GM23338 (cell line): ENCODE measurements around the gene VPS50. TPM values are rescaled to one million over a fixed set of nuclear protein-coding genes. Genes with fewer than 3 reads are reported as not detected.

ENCODE experiments used
- ATAC-seq: fragments of 200-7000 bp; cut with Tn5 transposase; 3 replicates; pipeline ENCODE4 v1.9.1; 2020
- DNase-seq: peaks from one replicate; pipeline ENCODE4 v3.0.0-alpha.2; 2015; ENCODE audit warnings: low spot score
- H2AFZ ChIP-seq: fragments of 200-600 bp; sonication (generic); 2 replicates; pipeline ENCODE4 v1.8.0; 2016; ENCODE audit warnings: antibody characterized with exemption, mild to moderate bottlenecking, moderate library complexity
- H3F3A ChIP-seq: fragments of 200-600 bp; sonication (generic); replicated peaks from 2 replicates; pipeline ENCODE4 v1.8.0; 2017; ENCODE audit warnings: antibody characterized with exemption, mixed run types, low read depth
- H3K27ac ChIP-seq: fragments of 200-600 bp; sonication (generic); 2 replicates; pipeline ENCODE4 v1.6.1; 2016; ENCODE audit warnings: low read depth
- H3K27me3 ChIP-seq: fragments of 200-600 bp; sonication (generic); 2 replicates; pipeline ENCODE4 v1.8.0; 2016; ENCODE audit warnings: mild to moderate bottlenecking, mixed run types, moderate library complexity; ENCODE audit not compliant: insufficient read depth
- H3K36me3 ChIP-seq: fragments of 200-600 bp; sonication (generic); 2 replicates; pipeline ENCODE4 v1.8.0; 2016; ENCODE audit warnings: mild to moderate bottlenecking; ENCODE audit not compliant: insufficient read depth
- H3K4me1 ChIP-seq: fragments of 200-600 bp; sonication (generic); 2 replicates; pipeline ENCODE4 v1.8.0; 2016; ENCODE audit warnings: mild to moderate bottlenecking, moderate library complexity; ENCODE audit not compliant: insufficient read depth
- H3K4me2 ChIP-seq: fragments of 200-600 bp; sonication (generic); 2 replicates; pipeline ENCODE4 v1.7.1; 2017; ENCODE audit warnings: mixed run types
- H3K4me3 ChIP-seq: fragments of 200-600 bp; sonication (generic); 2 replicates; pipeline ENCODE4 v1.6.1; 2016; ENCODE audit warnings: mixed run types
- H3K79me2 ChIP-seq: fragments of 200-600 bp; sonication (generic); replicated peaks from 2 replicates; pipeline ENCODE4 v1.8.0; 2017; ENCODE audit warnings: mild to moderate bottlenecking; ENCODE audit not compliant: insufficient read depth
- H3K9me2 ChIP-seq: fragments of 200-600 bp; sonication (generic); 2 replicates; pipeline ENCODE4 v1.8.0; 2017; ENCODE audit not compliant: insufficient read depth
- H4K20me1 ChIP-seq: fragments of 200-600 bp; sonication (generic); replicated peaks from 2 replicates; pipeline ENCODE4 v1.8.0; 2017; ENCODE audit warnings: mild to moderate bottlenecking; ENCODE audit not compliant: insufficient read depth
- H3K27ac Mint-ChIP-seq: 2 replicates; pipeline ENCODE4 v1.8.0; 2020; ENCODE audit warnings: inconsistent platforms, mild to moderate bottlenecking, moderate library complexity, mixed read lengths
- H3K27me3 Mint-ChIP-seq: 3 replicates; pipeline ENCODE4 v1.8.0; 2022; ENCODE audit warnings: low read depth, mild to moderate bottlenecking, moderate library complexity, mixed read lengths, inconsistent platforms; ENCODE audit not compliant: insufficient read depth, poor library complexity
- H3K36me3 Mint-ChIP-seq: 3 replicates; pipeline ENCODE4 v1.8.0; 2021; ENCODE audit warnings: low read depth, mild to moderate bottlenecking, inconsistent platforms, moderate library complexity, mixed read lengths
- H3K4me1 Mint-ChIP-seq: 3 replicates; pipeline ENCODE4 v1.8.0; 2020; ENCODE audit warnings: mild to moderate bottlenecking, inconsistent platforms, mixed read lengths
- H3K4me3 Mint-ChIP-seq: 3 replicates; pipeline ENCODE4 v1.8.0; 2021; ENCODE audit warnings: moderate library complexity, mild to moderate bottlenecking, inconsistent platforms, mixed read lengths
- H3K9me3 Mint-ChIP-seq: 3 replicates; pipeline ENCODE4 v1.8.0; 2020; ENCODE audit warnings: moderate library complexity, mild to moderate bottlenecking, inconsistent platforms, mixed read lengths
- CREB1 ChIP-seq: fragments of 250-450 bp; sonication (Bioruptor Pico); IDR thresholded peaks from 2 replicates; pipeline ENCODE4 v1.5.0; 2020; ENCODE audit warnings: low read depth, mild to moderate bottlenecking, moderate library complexity
- EZH2 ChIP-seq: fragments of 200-600 bp; sonication (generic); IDR thresholded peaks from one replicate; pipeline ENCODE4 v1.8.0; 2017; ENCODE audit warnings: antibody characterized with exemption, mild to moderate bottlenecking, low read depth; ENCODE audit not compliant: unreplicated experiment
- EZH2phosphoT487 ChIP-seq: fragments of 200-600 bp; sonication (generic); IDR thresholded peaks from one replicate; pipeline ENCODE4 v1.8.1; 2018; ENCODE audit warnings: antibody characterized with exemption; ENCODE audit not compliant: unreplicated experiment
- JUNB ChIP-seq: IDR thresholded peaks from one replicate; pipeline ENCODE4 v1.6.1; 2016; ENCODE audit warnings: antibody characterized with exemption; ENCODE audit not compliant: unreplicated experiment
- NANOG ChIP-seq: IDR thresholded peaks from 2 replicates; pipeline ENCODE4 v1.6.1; 2016; ENCODE audit warnings: antibody characterized with exemption, borderline replicate concordance
- POLR2AphosphoS5 ChIP-seq: IDR thresholded peaks from 2 replicates; pipeline ENCODE4 v1.6.1; 2016; ENCODE audit warnings: antibody characterized with exemption, low read depth
- STAT1 ChIP-seq: IDR thresholded peaks from one replicate; pipeline ENCODE4 v1.6.1; 2016; ENCODE audit warnings: antibody characterized with exemption; ENCODE audit not compliant: unreplicated experiment
- ZNF114 ChIP-seq: fragments of 250-450 bp; sonication (Bioruptor Pico); IDR thresholded peaks from 2 replicates; pipeline ENCODE4 v1.5.0; 2020; ENCODE audit warnings: mild to moderate bottlenecking, moderate library complexity
- ZNF331 ChIP-seq: fragments of 250-450 bp; sonication (Bioruptor Pico); IDR thresholded peaks from 2 replicates; pipeline ENCODE4 v1.5.0; 2020; ENCODE audit warnings: low read depth, mild to moderate bottlenecking, moderate library complexity
- polyA plus RNA-seq: library from polyadenylated mRNA; unstranded; fragments of >200 nt; fragmentation: Nextera tagmentation; extraction: Ambion mirVana; gene quantifications from 2 replicates; pipeline ENCODE4 v1.2.1, GENCODE V29; 2016
- total RNA-seq: library from RNA; depleted of rRNA; stranded (reverse); fragments of >200 nt; shearing (Covaris generic); gene quantifications from 2 replicates; pipeline ENCODE4 v1.2.3, GENCODE V29; 2014
- TF ChIP-seq, protein P1 (sequence below): IDR thresholded peaks from one replicate; pipeline ENCODE4 v1.6.1; 2018; ENCODE audit warnings: antibody characterized with exemption; ENCODE audit not compliant: unreplicated experiment
- TF ChIP-seq, protein P2 (sequence below), 2 experiments: fragments of 200-600 bp in 1 of 2; sonication (generic) in 1 of 2; conservative IDR thresholded peaks; 2 replicates each; pipeline versions ENCODE4 v1.5.1 to v1.6.1; 2016 to 2017; ENCODE audit warnings: antibody characterized with exemption in 2 of 2, low read depth in 2 of 2, mild to moderate bottlenecking in 2 of 2, moderate library complexity in 1 of 2
- TF ChIP-seq, protein P3 (sequence below): fragments of 250-450 bp; sonication (Bioruptor Pico); IDR thresholded peaks from 2 replicates; pipeline ENCODE4 v1.5.0; 2020; ENCODE audit warnings: mild to moderate bottlenecking, moderate library complexity
- TF ChIP-seq, protein P4 (sequence below): IDR thresholded peaks from 2 replicates; pipeline ENCODE4 v1.6.1; 2016; ENCODE audit warnings: antibody characterized with exemption

VPS50 gene
- total and polyA plus RNA-seq, 2 experiments from 2014 or later: 4.3 to 12.3 TPM

DNA sequence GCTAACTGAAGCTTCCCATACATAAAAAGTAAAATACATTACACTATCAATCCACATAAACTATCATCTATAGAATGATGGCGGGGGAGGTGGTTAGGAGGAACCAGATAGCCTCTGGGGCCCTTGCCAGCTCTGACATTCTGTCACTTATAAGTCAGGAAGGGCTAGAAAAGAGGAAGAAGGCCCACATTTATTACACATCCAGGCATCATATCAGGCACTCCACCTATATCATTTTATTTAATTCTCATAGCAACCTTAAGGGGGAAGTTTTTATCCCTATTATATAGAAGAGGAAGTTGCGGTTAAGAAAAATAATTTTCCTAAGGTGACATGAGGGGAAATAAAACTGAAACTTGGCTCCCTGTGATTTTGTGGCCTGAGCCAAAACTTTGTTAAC is 35.8 kb upstream of the VPS50 start:
- H3K27me3 ChIP-seq: no peaks in the 10 kb centered on the region
- no peaks in the 10 kb centered on the region for H3K27me3 Mint-ChIP-seq
- no peaks in the 10 kb centered on the region for H3F3A ChIP-seq

More for the DNA sequence above, 35.8 kb upstream of the VPS50 start:
- H3K4me1 Mint-ChIP-seq: no peaks in the 10 kb centered on the region
- ATAC-seq (no peak), DNase-seq (no peak)
- H4K20me1 ChIP-seq: no peaks in the 10 kb centered on the region
- H3K36me3 ChIP-seq: no peaks in the 10 kb centered on the region
- H3K9me3 Mint-ChIP-seq: no peaks in the 10 kb centered on the region
- no peak overlapping the region for H3K4me3 Mint-ChIP-seq
- H3K27ac Mint-ChIP-seq: no peak overlapping the region
- H3K4me1 ChIP-seq: no peaks in the 10 kb centered on the region
- no peaks in the 10 kb centered on the region for H3K79me2 ChIP-seq
- no peak overlapping the region for H3K4me2 ChIP-seq
- TF ChIP-seq CREB1 (CRISPR knock-in tag): no peak
- TF ChIP-seq ZNF331: no peak
- no peak for TF ChIP-seq POLR2AphosphoS5
- TF ChIP-seq STAT1: no peak
- no peak for TF ChIP-seq ZNF114 (CRISPR knock-in tag)
- no peak for TF ChIP-seq EZH2
- TF ChIP-seq NANOG: no peak
- no peak for TF ChIP-seq JUNB
- TF ChIP-seq, protein P1, sequence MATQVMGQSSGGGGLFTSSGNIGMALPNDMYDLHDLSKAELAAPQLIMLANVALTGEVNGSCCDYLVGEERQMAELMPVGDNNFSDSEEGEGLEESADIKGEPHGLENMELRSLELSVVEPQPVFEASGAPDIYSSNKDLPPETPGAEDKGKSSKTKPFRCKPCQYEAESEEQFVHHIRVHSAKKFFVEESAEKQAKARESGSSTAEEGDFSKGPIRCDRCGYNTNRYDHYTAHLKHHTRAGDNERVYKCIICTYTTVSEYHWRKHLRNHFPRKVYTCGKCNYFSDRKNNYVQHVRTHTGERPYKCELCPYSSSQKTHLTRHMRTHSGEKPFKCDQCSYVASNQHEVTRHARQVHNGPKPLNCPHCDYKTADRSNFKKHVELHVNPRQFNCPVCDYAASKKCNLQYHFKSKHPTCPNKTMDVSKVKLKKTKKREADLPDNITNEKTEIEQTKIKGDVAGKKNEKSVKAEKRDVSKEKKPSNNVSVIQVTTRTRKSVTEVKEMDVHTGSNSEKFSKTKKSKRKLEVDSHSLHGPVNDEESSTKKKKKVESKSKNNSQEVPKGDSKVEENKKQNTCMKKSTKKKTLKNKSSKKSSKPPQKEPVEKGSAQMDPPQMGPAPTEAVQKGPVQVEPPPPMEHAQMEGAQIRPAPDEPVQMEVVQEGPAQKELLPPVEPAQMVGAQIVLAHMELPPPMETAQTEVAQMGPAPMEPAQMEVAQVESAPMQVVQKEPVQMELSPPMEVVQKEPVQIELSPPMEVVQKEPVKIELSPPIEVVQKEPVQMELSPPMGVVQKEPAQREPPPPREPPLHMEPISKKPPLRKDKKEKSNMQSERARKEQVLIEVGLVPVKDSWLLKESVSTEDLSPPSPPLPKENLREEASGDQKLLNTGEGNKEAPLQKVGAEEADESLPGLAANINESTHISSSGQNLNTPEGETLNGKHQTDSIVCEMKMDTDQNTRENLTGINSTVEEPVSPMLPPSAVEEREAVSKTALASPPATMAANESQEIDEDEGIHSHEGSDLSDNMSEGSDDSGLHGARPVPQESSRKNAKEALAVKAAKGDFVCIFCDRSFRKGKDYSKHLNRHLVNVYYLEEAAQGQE: no peak
- TF ChIP-seq, protein P2, sequence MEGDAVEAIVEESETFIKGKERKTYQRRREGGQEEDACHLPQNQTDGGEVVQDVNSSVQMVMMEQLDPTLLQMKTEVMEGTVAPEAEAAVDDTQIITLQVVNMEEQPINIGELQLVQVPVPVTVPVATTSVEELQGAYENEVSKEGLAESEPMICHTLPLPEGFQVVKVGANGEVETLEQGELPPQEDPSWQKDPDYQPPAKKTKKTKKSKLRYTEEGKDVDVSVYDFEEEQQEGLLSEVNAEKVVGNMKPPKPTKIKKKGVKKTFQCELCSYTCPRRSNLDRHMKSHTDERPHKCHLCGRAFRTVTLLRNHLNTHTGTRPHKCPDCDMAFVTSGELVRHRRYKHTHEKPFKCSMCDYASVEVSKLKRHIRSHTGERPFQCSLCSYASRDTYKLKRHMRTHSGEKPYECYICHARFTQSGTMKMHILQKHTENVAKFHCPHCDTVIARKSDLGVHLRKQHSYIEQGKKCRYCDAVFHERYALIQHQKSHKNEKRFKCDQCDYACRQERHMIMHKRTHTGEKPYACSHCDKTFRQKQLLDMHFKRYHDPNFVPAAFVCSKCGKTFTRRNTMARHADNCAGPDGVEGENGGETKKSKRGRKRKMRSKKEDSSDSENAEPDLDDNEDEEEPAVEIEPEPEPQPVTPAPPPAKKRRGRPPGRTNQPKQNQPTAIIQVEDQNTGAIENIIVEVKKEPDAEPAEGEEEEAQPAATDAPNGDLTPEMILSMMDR (conservative IDR thresholded peaks at IDR 0.05; ENCODE audit: low read depth in 2 of 2): no peak
- TF ChIP-seq, protein P3, sequence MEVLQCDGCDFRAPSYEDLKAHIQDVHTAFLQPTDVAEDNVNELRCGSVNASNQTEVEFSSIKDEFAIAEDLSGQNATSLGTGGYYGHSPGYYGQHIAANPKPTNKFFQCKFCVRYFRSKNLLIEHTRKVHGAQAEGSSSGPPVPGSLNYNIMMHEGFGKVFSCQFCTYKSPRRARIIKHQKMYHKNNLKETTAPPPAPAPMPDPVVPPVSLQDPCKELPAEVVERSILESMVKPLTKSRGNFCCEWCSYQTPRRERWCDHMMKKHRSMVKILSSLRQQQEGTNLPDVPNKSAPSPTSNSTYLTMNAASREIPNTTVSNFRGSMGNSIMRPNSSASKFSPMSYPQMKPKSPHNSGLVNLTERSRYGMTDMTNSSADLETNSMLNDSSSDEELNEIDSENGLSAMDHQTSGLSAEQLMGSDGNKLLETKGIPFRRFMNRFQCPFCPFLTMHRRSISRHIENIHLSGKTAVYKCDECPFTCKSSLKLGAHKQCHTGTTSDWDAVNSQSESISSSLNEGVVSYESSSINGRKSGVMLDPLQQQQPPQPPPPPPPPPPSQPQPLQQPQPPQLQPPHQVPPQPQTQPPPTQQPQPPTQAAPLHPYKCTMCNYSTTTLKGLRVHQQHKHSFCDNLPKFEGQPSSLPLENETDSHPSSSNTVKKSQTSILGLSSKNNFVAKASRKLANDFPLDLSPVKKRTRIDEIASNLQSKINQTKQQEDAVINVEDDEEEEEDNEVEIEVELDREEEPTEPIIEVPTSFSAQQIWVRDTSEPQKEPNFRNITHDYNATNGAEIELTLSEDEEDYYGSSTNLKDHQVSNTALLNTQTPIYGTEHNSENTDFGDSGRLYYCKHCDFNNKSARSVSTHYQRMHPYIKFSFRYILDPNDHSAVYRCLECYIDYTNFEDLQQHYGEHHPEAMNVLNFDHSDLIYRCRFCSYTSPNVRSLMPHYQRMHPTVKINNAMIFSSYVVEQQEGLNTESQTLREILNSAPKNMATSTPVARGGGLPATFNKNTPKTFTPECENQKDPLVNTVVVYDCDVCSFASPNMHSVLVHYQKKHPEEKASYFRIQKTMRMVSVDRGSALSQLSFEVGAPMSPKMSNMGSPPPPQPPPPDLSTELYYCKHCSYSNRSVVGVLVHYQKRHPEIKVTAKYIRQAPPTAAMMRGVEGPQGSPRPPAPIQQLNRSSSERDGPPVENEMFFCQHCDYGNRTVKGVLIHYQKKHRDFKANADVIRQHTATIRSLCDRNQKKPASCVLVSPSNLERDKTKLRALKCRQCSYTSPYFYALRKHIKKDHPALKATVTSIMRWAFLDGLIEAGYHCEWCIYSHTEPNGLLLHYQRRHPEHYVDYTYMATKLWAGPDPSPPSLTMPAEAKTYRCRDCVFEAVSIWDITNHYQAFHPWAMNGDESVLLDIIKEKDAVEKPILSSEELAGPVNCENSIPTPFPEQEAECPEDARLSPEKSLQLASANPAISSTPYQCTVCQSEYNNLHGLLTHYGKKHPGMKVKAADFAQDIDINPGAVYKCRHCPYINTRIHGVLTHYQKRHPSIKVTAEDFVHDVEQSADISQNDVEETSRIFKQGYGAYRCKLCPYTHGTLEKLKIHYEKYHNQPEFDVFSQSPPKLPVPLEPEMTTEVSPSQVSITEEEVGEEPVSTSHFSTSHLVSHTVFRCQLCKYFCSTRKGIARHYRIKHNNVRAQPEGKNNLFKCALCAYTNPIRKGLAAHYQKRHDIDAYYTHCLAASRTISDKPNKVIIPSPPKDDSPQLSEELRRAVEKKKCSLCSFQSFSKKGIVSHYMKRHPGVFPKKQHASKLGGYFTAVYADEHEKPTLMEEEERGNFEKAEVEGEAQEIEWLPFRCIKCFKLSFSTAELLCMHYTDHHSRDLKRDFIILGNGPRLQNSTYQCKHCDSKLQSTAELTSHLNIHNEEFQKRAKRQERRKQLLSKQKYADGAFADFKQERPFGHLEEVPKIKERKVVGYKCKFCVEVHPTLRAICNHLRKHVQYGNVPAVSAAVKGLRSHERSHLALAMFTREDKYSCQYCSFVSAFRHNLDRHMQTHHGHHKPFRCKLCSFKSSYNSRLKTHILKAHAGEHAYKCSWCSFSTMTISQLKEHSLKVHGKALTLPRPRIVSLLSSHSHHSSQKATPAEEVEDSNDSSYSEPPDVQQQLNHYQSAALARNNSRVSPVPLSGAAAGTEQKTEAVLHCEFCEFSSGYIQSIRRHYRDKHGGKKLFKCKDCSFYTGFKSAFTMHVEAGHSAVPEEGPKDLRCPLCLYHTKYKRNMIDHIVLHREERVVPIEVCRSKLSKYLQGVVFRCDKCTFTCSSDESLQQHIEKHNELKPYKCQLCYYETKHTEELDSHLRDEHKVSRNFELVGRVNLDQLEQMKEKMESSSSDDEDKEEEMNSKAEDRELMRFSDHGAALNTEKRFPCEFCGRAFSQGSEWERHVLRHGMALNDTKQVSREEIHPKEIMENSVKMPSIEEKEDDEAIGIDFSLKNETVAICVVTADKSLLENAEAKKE (CRISPR knock-in tag): no peak
- TF ChIP-seq, protein P4, sequence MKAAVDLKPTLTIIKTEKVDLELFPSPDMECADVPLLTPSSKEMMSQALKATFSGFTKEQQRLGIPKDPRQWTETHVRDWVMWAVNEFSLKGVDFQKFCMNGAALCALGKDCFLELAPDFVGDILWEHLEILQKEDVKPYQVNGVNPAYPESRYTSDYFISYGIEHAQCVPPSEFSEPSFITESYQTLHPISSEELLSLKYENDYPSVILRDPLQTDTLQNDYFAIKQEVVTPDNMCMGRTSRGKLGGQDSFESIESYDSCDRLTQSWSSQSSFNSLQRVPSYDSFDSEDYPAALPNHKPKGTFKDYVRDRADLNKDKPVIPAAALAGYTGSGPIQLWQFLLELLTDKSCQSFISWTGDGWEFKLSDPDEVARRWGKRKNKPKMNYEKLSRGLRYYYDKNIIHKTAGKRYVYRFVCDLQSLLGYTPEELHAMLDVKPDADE: no peak
- TF ChIP-seq EZH2phosphoT487: no peak
- H3K36me3 Mint-ChIP-seq: no peaks in the 10 kb centered on the region
- no peak overlapping the region for H3K27ac ChIP-seq
- H3K4me3 ChIP-seq: no peak overlapping the region
- H2AFZ ChIP-seq: no peak overlapping the region
- H3K9me2 ChIP-seq: no peaks in the 10 kb centered on the region
